ENCODE measurements around the gene LRRC15. TPM values are rescaled to one million over a fixed set of nuclear protein-coding genes. Genes with fewer than 3 reads are reported as not detected.
A peak's percentile ranks its signal among the peaks of the same experiment; 100 is the strongest.

The LRRC15 gene
- total and polyA plus RNA-seq, 2 donors (not counting 3 experiments of a cell fraction or from before 2014, with no cell fraction given): not detected

GRCh38 chr3:194327218-194328052, 42.1 kb downstream of the LRRC15 start:
- H3K79me2 ChIP-seq (ENCODE audit: control insufficient read depth, insufficient read depth, low read length): no peaks in the 10 kb centered on the region
- peaks cover 0 to 6% of the 10 kb centered on the region in 2 experiments for H3K27me3 ChIP-seq (ENCODE audit: control insufficient read depth in 2 of 2, insufficient read depth in 2 of 2, low read length in 2 of 2)
- intact Hi-C loops (cut with micrococcal nuclease) (no loop called here), dilution Hi-C loops (cut with MboI; ENCODE audit: extremely low pct_ligation_motif_present, low sequenced_read_pairs) (no loop called here)
- no peaks in the 10 kb centered on the region for H3K4me1 ChIP-seq (ENCODE audit: control insufficient read depth, extremely low read depth, insufficient read depth, low read length)
- H3K9me1 ChIP-seq (replicated peaks; ENCODE audit: control insufficient read depth, extremely low read depth, insufficient read depth, low read length): no peaks in the 10 kb centered on the region
- POLR2A ChIA-PET: no interaction called here
- H3K9me3 ChIP-seq (replicated peaks; ENCODE audit: control insufficient read depth, insufficient read depth, low read length): no peaks in the 10 kb centered on the region
- H3K4me2 ChIP-seq (ENCODE audit: insufficient read depth, low read length): no peak overlapping the region
- H3K27ac ChIP-seq (ENCODE audit: insufficient read depth, low read depth, low read length): no peak overlapping the region
- FAIRE-seq (peak; percentile 44), DNase-seq (ENCODE audit: low read depth, low spot score) (no peak)
- no peak overlapping the region for H2AFZ ChIP-seq (ENCODE audit: low read depth, low read length)
- CTCF ChIA-PET: interaction anchor here (1.3 to 2.1 kb wide), 3 partner anchors 15 to 546 kb away, joined by 4 to 11 read pairs (median 10); no protein-coding TSS in a partner anchor
- no peaks in the 10 kb centered on the region for H4K20me1 ChIP-seq (replicated peaks; ENCODE audit: control insufficient read depth, extremely low read depth, insufficient read depth, low read length)
- no TSS peak for BruUV-seq (replicated peaks)
- TF ChIP-seq JUN (IDR thresholded peaks at IDR 0.05; ENCODE audit: borderline replicate concordance, insufficient read depth, insufficient read length, low read depth): no peak
- no peak for TF ChIP-seq CTCF (IDR thresholded peaks at IDR 0.05; ENCODE audit: extremely low read depth in 1 of 2, insufficient read depth in 1 of 2, low read depth in 1 of 2, low read length in 2 of 2)
- no peak for TF ChIP-seq POLR2AphosphoS5 (IDR thresholded peaks at IDR 0.05; ENCODE audit: insufficient read depth, low read depth, low read length)
- TF ChIP-seq EZH2 (IDR thresholded peaks at IDR 0.05; ENCODE audit: borderline replicate concordance, low read depth, low read length, severe bottlenecking): no peak
- TF ChIP-seq FOS (IDR thresholded peaks at IDR 0.05; ENCODE audit: borderline replicate concordance, insufficient read depth, low read length): no peak
- no peak for TF ChIP-seq MAX (IDR thresholded peaks at IDR 0.05; ENCODE audit: insufficient read depth, insufficient read length)
- no peak for TF ChIP-seq POLR2A (IDR thresholded peaks at IDR 0.05; ENCODE audit: low read depth, low read length)
- TF ChIP-seq MYC (IDR thresholded peaks at IDR 0.05; ENCODE audit: low read depth, low read length): no peak
- no peak for TF ChIP-seq GATA2 (IDR thresholded peaks at IDR 0.05; ENCODE audit: insufficient read depth, insufficient read length, low read depth, low read length)
- H3K4me3 ChIP-seq (replicated peaks in 1 of 3; ENCODE audit: insufficient read depth in 1 of 3, low read depth in 1 of 3, low read length in 3 of 3): no peak overlapping the region
- H3K9ac ChIP-seq (replicated peaks; ENCODE audit: extremely low read depth, insufficient read depth, low read length): no peak overlapping the region
- no peaks in the 10 kb centered on the region for H3K36me3 ChIP-seq (ENCODE audit: control insufficient read depth in 2 of 2, extremely low read depth in 1 of 2, insufficient read depth in 2 of 2, low read length in 2 of 2)
